Suppressor macrophage (primary cell): ENCODE data around the gene PDAP1.

ENCODE experiments used
- DNase-seq, 4 experiments: peaks; one replicate each; pipeline ENCODE4 v3.0.0-alpha.2; 2020 to 2022

Gene PDAP1

DNA sequence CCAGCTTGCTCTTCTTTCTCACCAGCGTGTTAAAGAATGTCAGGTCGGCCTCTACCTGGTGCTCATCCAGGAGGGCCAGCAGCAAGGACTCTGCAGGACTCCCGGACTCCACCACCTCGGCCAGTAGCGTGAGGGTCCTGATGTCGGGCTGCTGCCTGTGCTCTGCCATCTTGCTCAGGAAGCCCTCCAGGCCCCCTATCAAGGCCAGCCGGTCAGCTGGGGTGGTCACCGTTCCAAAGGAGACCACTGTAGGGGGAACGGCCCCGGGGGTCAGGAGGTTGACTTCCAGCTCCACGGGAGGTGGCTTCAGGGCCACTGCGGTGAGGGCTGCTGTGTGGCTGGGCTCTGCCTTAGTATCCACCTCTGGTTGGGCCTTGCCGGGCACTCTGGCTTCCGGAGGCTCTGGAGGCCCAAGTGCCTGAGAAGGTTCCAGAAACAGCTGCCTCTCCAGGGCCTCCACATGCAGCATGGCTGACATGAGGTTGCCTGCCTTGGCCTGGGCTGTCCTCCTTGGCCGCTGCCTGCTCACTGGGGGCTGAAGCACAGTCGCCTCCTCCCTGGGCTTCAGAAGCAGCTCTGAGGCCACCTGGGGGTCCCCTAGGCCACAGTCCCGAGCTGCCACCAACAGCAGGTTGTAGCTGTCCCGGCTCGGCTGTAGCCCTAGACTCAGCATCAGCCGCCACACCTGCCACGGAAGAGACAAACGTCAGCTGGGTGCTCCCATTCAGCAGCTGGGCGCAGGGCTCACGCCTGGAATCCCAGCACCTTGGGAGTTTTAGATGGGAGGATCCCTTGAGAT is 16.7 kb upstream of the PDAP1 start:
- DNase-seq = no peak

DNA sequence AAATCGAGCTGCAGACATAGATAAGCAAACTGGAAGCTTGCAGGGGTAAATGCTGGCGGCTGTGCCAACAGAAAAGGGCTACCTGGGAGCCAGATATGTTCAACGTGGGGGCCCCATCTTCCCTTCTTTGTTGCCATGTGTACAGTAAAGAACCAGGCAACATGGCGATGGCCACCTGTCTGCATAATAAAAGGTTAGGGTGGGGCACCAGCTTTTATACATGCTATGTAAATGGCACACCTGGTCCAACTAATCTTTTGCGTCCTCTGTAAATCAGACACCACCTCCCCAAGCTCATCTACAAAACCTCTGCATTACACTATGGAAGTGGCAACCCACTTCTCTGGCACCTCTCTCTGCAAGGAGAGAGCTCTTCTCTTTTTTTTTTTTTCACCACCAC is 14.2 kb upstream of the PDAP1 start:
- no peak for DNase-seq

DNA sequence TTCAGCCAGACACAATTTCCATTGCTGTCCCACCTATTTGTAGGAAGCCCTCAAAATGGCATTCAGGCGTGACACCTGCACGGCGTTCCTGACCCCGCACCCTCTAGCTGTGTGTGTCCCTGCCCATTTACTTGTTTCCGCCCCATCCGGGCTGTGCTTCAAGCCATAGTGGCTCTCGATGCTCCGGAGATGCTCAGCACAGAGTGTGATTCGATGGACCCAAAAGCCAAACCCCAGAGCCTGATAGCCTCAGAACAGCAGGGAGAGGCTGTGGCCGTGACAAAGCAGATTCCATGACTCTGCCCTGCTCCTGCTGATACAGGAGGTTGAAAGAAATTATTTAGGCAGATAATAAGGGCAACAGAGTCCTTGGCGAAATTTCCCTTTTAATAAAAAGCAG is 13.8 kb upstream of the PDAP1 start:
- no peak for DNase-seq

DNA sequence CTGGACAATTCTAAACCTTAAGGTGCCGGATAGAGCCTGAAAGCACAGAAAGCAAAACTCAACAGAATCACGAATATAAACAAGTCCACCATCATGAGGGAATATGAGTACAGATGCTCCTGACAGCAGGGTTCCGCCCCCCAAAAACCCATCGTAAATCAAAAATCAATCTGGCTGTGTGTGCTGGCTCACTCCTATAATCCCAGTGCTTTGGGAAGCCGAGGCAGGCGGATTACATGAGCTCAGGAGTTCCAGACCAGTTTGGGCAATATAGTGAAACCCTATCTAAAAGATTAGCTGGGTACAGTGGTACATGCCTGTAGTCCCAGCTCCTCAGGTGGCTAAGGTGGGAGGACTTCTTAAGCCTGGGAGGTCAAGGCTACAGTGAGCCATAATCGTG is 12.6 kb upstream of the PDAP1 start:
- no peak for DNase-seq

DNA sequence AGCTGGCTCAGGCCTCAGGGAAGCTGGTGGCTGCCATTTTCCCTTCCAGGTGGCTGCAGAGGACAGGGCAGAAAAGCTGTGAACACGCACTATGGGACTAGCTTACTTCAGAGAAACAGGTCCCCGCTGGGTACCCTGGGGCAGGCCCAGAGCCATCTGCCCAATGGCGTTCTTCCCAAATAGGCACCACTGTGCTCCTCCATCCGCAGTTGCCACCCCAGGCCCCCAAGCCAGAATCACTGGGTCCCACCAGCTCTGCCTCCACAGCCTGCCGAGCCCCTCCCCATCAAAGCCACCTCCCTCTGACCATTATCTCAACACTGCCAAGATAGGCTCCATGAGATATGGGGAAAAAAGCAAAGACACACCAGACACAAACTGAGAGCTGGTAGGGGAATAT is 11.8 kb upstream of the PDAP1 start:
- DNase-seq = no peak

DNA sequence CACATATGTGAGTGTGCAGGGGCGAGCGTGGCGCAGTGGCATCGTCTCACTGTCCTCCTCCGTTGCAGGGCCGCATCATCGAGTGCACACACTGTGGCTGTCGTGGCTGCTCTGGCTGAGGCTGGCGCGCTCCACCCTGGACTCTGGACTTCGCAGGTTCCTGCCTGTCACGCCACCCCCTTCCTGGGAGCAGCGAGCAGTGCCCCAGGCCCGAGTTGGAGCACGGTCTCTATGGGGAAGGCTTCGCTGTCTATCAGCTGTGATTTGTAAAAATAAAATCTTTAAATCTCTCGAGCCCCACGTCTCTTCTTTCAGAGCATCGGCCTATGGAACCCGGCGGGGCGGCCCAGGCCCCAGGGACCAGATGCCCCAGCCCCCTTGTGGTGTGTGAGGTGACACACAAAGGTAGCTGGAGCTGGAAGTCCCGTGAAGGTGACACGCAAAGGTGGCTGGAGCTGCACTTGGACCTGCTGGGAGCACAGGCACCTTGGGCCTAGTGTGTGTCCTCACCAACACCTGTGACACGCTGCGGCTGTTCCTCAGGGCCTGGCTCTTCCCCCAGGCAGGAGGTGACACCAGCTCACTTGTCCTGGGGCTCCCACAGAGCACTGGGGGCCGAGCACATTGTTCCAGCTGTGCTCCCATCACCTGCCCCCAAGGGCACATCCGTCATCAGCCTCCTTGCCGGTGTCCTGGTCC is 11.1 kb upstream of the PDAP1 start:
- no peak for DNase-seq

DNA sequence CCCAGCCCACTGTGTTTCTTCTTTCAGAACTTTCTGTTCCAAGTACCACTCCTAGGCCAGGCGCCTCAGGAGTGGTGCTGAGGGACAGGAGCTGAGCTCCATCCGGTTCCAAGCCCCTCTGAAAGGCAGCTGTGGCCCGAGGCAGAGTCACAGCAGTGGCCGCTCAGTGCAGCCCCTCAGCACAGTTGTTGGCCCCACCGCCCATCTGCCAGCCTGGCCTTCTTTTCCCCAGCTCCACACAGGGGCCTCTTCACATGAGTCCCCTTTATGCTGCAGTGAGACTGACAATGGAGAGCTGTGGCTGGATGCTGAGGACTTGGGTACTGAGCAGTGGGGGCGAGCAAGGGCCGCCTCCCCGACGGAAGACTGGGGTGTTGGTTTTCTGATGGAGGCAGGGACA is 9.9 kb upstream of the PDAP1 start:
- DNase-seq = no peak

DNA sequence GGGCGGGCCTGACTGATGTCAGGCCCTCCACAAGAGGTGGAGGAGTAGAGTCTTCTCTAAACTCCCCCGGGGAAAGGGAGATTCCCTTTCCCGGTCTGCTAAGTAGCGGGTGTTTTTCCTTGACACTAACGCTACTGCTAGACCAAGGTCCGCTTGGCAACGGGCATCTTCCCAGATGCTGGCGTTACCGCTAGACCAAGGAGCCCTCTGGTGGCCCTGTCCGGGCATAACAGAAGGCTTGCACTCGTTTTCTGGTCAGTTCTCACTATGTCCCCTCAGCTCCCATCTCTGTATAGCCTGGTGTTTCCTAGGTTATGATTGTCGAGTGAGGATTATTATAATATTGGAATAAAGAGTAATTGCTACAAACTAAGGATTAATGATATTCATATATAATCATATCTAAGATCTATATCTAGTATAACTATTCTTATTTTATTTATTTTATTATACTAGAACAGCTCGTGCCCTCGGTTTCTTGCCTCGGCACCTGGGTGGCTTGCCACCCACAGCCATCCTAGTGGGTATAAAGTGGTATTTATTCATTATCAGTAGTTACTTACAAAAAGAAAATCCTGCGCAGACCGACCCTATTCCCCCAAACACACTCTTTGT is 7.2 kb upstream of the PDAP1 start:
- DNase-seq = peak; percentile 35 to 54 (median 42)

DNA sequence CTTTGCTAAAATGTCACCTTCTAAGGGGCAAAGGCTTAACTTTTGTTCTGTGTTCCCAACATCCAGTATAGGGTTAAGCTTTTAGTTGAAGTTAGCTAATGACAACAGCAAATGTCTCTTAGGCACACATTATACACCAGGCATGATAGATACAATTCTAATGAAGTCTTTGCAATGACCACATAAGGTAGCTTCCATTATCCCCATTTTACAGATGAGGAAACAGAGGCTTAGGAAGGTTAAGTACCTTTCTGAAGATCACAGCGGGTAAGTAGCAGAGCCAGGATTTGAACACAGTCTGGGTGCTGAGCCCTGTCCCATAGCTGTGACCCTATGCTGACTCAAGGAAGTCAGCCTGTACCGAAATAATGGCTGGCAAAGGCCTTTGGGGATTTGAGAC is 2.2 kb upstream of the PDAP1 start:
- no peak for DNase-seq

DNA sequence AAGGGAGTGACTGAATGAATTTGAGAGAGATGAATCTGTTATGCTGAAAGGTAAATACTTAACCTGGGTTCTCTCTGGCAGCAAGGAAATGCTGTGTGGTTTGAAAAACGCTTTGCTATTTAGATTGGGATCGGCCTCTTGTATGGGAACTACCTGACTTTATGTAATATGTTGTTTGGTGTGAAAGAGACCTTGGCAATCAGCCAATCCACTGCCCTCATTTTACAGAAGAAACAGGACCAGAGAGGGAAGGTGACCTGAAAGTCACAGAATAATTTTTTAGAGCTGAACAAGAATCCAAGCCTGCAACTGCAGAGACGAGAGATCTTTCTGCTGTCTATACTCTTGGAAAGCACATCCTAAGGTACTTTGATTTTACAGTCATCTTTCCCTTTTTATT is 1.4 kb upstream of the PDAP1 start:
- DNase-seq = peak in 2 of 4 experiments; percentile 13 to 28

DNA sequence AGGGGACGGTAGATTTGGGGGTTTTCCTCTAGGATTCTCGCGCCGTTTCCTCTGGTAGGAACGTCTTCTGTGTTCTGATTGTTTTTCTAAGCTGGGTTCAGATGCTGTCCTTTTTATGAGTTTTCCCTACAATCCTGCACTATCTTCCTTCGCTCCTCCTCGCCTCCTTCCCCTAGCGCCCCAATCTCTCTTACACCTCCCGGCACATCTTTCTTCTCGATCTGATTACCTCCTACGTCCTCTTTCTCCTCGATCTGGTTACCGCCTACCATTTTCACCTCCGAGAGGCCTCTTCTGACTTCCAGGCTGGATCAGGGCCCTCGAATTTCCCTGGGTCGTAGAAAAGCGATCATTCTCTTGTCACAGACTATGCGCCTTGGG is 785 bp upstream of the PDAP1 start:
- DNase-seq = peak in 2 of 4 experiments; percentile 26 to 28

DNA sequence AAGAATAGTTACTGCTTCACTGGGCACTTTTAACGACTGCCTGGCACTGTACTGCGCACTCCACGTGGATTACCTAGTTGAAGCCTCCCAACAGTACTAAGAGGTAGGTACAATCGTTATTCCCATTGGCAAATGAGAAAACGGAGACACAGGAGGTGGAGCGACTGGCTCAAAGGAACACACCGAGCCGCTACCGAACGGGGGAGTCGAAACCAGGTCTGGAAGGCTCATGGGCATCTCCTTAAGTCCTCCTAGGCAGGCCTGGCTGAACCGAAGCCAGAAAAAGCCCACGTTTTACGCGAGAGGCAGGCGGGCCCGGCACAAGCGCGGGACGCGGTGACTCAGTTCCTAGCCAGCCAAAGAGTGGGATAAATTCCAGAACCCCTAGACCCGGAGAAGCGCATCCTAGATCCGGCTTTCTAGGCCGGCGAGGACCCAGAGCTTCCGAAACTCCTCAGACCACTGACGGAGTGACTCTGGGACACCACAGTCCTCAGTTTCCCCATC is 472 bp downstream of the PDAP1 start:
- peak; percentile 48 to 67 (median 62) for DNase-seq

DNA sequence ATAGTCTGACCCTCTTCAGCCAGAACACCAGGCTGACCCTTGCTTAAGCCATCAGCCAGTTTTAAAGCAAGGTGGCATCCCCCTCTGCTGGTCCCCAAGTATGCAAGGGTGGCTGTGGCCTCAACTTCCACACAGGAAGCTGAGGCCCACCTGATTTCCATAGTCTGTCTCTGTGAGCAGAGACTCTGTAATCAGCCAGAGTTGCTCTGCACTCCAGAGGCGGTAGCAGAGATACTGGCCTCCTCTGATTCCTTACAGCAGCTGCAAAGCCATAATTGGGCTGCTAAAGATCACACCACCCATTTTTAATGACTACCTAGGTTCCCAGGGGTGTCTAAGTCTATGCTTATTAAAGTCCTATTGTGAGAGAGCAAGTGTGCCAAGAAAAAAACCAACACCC is 1.8 kb downstream of the PDAP1 start:
- no peak for DNase-seq

DNA sequence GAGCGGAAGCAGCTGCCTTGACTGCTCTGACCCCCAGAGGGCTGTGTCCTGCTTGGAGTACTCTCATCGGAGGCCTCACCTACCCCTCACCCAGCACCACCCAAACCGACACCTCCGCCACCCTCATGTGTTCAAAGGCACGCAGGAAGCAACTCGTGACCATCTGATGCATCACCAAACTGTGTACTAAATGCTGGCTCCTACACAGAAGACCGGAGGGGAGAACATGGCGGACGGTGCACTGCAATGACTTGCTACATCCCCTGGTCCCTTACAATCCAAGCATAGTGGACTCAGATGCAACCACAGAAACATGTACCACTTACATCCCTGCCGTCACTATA is 3.4 kb downstream of the PDAP1 start:
- no peak for DNase-seq

DNA sequence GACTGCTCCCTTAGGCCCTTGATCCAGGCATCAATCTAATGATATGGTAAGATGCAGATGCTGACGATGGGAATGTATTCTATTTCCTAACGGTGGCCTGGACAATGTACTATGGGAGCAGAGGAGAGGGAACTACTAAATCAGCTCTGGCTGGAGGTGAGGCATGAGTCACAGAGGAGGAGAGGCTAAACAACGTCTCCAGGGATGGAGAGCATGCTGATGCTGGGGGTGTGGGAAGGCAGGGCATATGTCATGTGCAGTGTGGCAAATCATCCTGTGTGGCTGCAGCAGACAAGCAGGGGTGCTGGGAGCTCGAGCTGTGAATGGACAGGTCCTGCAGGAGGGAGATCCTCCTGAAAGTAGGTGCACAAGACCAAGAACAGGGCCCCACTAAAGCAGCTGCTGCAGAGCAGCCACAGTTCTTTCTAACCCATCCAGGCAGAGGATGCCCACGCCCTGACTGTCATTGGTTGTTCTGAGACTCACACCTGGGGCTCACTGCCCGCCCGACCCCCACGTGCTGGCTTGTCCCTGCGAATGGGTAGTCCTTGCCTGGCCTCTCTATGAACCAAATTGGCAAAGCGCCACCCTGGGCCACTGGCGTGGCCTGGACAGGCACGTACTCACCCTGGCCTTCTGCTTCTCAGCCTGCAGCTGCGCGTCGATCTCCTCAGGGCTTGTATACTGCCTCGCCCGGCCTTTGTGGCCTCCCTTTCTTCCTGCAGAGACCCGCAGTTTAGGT is 4.0 kb downstream of the PDAP1 start:
- no peak for DNase-seq

DNA sequence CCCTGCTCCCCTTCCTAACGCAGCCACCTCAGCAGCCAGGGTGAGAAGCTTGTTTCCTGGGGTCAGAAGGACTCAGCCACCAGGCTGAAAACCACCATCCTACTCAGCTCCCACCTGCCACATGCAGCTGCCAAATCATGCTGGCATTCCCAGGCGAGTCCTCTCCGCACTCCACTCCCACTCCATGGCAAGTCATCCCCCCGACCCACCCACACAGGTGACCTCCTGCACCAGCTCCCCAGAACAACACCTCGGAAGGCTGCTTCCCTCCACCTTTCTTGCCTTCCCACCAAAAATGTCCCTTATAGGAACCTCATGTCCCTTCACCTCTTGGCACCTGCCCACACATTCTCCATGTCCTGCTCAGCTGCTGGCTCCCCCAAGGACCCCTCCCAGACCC is 4.6 kb downstream of the PDAP1 start:
- no peak for DNase-seq

DNA sequence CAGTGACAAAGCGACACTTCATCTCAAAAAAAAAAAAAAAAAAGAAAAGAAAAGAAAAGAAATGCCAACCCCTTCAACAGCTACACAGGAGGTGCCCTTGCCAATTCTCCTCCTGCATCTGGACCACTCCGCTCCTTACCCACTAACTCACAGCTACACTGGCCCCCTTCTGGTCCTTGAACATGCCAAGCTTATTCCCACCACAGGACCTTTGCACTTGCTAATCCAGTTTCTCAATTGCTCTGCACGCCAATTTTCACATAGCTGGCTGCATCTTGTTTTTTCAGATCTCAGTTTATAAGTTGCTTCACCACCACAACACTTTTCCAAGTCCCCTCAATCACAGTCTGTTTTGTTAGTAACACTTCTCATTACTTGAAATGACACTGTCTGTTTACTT is 5.5 kb downstream of the PDAP1 start:
- no peak for DNase-seq

DNA sequence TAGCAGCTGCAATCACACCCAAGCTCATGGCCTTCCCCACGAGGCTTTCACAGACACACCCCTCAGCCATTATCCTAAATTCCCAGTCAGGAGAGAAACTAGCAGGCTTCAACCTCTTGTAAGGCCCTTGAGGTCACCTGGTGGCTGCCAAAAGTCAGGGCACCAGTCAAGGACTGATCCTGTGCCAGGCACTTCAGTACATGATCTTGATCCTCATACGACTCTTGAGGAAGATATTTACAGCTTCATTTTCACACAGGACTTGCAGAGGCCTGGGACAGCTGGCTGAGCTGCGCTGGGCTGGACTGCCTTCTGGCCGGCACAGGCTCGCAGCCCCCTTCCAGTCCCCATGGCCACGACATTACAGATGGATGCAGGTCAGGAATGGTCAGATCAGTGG is 8.8 kb downstream of the PDAP1 start:
- peak in 1 of 4 experiments; percentile 28 for DNase-seq

DNA sequence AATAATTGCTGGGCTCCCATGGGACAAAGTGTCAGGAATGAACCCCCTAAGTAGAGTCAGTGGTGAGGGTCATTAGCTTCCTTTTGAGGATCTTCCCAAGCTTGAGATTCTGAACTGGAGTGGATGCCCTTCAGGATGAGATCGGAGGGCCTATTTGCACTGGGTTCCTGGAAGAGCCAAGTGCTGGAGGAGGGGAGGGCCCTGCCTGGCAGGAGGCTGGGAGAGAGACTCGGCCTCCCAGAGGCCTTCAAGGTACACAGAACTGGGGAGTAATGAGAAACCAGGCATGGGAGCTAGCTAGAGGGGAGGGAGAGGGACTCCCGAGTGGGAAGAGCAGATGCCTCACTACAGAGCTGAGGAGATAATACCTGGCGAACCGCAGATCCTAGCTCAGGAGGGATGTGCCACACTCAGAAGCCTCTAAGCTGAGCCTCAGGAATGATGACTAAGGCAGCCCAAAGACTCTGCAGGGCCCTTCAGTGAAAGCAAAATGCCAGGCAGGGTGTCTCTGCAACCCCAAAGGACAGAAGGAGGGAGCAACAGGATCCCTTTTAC is 9.4 kb downstream of the PDAP1 start:
- DNase-seq = no peak

DNA sequence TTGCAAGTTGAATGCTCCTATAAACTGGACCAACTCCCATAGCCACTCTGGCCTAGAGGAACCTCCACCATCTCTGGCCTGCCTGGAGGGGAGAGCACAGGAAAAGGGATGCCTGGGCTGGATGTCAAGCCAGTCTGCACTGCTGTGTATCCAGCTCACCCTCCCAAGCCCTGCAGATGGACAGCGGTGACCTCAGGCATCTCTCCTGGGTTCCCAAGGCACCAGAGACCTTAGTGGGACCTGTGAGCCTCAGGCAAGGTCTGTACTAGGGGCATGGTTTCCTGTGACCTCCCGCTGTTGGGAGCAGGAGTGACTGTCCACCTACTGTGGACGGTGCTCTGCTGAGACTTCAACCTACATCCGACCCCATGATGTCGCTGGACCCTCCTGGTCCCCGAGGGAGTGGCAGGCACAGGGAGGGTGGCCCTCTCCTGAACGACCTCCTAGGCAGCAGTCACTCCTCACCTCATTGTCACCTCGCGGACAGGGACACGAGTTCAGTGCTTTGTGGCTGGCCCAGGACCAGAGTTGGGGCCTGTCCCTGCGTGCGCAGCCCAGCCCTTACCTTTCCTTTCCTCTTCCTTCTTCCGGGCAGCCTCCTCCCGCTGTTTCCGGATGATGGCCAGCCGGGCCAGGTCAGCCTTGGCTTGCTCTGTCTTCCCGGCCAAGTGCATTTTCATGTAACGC is 11.0 kb downstream of the PDAP1 start:
- no peak for DNase-seq

DNA sequence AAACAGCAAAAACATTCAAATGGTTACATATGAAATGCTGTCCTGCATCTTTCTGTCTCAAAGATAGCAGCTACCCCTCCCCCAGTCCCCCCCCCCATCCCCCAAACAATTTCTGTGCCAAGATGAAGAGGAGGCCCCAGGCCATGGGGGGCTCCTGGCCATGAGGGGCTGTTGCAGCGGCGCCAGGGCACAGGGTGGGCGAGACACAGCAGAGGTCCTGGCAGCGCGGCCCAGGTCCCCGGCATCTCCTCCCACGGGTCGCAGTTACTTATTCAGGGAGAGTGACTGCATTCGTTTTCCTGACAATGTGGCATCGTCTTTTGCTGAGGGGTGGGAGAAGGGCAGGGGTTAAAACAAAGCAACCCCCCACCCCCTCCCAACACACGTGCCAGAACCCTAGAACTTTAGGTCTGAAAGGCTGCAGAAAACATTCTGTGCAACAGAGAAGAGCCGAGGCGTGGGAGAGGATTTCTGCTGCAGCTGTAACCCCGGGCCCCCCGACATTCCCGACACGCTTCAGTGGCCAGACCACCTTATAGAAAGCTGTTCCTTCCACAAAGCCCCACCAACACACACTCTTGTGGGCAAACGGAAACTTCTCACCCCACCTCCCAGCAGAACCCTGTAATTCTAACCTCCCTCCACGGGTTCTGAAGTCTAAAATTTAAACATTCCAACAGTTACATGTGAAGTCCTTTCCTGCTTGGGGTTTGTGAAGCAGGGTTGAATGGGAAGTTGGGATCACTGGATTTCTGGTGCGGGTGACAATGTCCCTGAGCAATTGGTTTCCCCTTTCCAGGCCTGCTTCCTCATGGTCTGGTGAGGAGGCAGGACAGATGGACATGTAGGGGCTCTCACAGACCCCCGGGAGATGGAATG is 11.7 kb downstream of the PDAP1 start:
- DNase-seq = no peak
